Skin epidermis (tissue), 12 donors: ENCODE measurements around the gene ARMC7.
"Not testable (repeated sequence)": the region's sequence is repeated elsewhere in the genome, so short reads cannot be mapped to it uniquely, and the experiment has no call there.

Experiments used
- H3K27ac ChIP-seq, 21 experiments: fragments of 200-600 bp; sonication (generic) in 11 of 21; one replicate each; pipeline ENCODE4 v1.5.0; 2020; ENCODE audit warnings: mild to moderate bottlenecking in 3 of 21, inconsistent platforms in 2 of 21, moderate library complexity in 2 of 21
- H3K4me3 ChIP-seq, 7 experiments: fragments of 200-600 bp; sonication (generic) in 2 of 7; one replicate each; pipeline ENCODE4 v1.5.0; 2020; ENCODE audit warnings: inconsistent platforms in 2 of 7, mild to moderate bottlenecking in 2 of 7, moderate library complexity in 1 of 7

Gene ARMC7

GRCh38 chr17:75109407-75110233 is at the start of gene ARMC7:
ARMC7 (plus strand) TSS chr17:75109969; CDS start chr17:75110289, 320 bp downstream.
- H3K4me3 ChIP-seq = peak within 1 kb of the TSS; percentile 56 to 77 (median 73)
- peak within 1 kb of the TSS; percentile 47 to 94 (median 84) for H3K27ac ChIP-seq

GRCh38 chr17:75060434-75061054 is 49.2 kb upstream of the ARMC7 start:
- peak overlapping the region in 6 of 21 experiments; percentile 12 to 74 (median 34) for H3K27ac ChIP-seq
- H3K4me3 ChIP-seq = no peak overlapping the region

GRCh38 chr17:75061055-75061438 is 48.7 kb upstream of the ARMC7 start:
- H3K27ac ChIP-seq = peak overlapping the region in 2 of 21 experiments; percentile 30 to 51
- no peak overlapping the region for H3K4me3 ChIP-seq

- Histone ChIP-seq H3K27ac (no peak overlapping the region), H3K4me3 (no peak overlapping the region)
These were observed 48.2 kb upstream of the ARMC7 start for GRCh38 chr17:75061618-75062017.

- Histone ChIP-seq H3K4me3 (no peak overlapping the region), H3K27ac (no peak overlapping the region)
These were observed 46.6 kb upstream of the ARMC7 start for GRCh38 chr17:75063201-75063600.

- no peak overlapping the region for H3K27ac ChIP-seq
These were observed 46.1 kb upstream of the ARMC7 start for GRCh38 chr17:75063626-75064025.

GRCh38 chr17:75064040-75064439 is 45.7 kb upstream of the ARMC7 start:
- Histone ChIP-seq H3K27ac (no peak overlapping the region), H3K4me3 (no peak overlapping the region)

More at GRCh38 chr17:75063626-75064025, 46.1 kb upstream of the ARMC7 start:
- H3K4me3 ChIP-seq = no peak overlapping the region

- Histone ChIP-seq H3K27ac (no peak overlapping the region), H3K4me3 (no peak overlapping the region)
These were observed 45.3 kb upstream of the ARMC7 start for GRCh38 chr17:75064460-75064859.

GRCh38 chr17:75064867-75065561 is 44.8 kb upstream of the ARMC7 start:
- H3K27ac ChIP-seq = peak overlapping the region in 1 of 21 experiments; percentile 38
- H3K4me3 ChIP-seq = no peak overlapping the region

- H3K4me3 ChIP-seq = no peak overlapping the region
- H3K27ac ChIP-seq = peak overlapping the region in 2 of 21 experiments; percentile 12 to 38
These were observed 44.1 kb upstream of the ARMC7 start for GRCh38 chr17:75065562-75066151.

- Histone ChIP-seq H3K27ac (peak overlapping the region in 3 of 21 experiments; percentile 10 to 50 (median 21)), H3K4me3 (no peak overlapping the region)
These were observed 41.9 kb upstream of the ARMC7 start for GRCh38 chr17:75067856-75068255.

GRCh38 chr17:75068750-75069149 is 41.0 kb upstream of the ARMC7 start:
- Histone ChIP-seq H3K27ac (no peak overlapping the region), H3K4me3 (no peak overlapping the region)

- no peak overlapping the region for H3K4me3 ChIP-seq
- no peak overlapping the region for H3K27ac ChIP-seq
These were observed 40.0 kb upstream of the ARMC7 start for GRCh38 chr17:75069783-75070182.

- not testable (repeated sequence) for H3K4me3 ChIP-seq, H3K27ac ChIP-seq
These were observed 38.1 kb upstream of the ARMC7 start for GRCh38 chr17:75071478-75072271.

- H3K27ac ChIP-seq = not testable (repeated sequence)
These were observed 36.9 kb upstream of the ARMC7 start for GRCh38 chr17:75072909-75073308.

GRCh38 chr17:75073618-75074047 is 36.1 kb upstream of the ARMC7 start:
- H3K27ac ChIP-seq = peak overlapping the region in 2 of 21 experiments; percentile 4 to 24
- no peak overlapping the region for H3K4me3 ChIP-seq

More at GRCh38 chr17:75072909-75073308, 36.9 kb upstream of the ARMC7 start:
- not testable (repeated sequence) for H3K4me3 ChIP-seq

GRCh38 chr17:75074532-75074931 is 35.2 kb upstream of the ARMC7 start:
- Histone ChIP-seq H3K27ac (no peak overlapping the region), H3K4me3 (no peak overlapping the region)

- no peak overlapping the region for H3K27ac ChIP-seq
- H3K4me3 ChIP-seq = no peak overlapping the region
These were observed 34.0 kb upstream of the ARMC7 start for GRCh38 chr17:75075597-75076336.
